ENCODE measurements around the gene SMPD1.

SMPD1 gene

DNA sequence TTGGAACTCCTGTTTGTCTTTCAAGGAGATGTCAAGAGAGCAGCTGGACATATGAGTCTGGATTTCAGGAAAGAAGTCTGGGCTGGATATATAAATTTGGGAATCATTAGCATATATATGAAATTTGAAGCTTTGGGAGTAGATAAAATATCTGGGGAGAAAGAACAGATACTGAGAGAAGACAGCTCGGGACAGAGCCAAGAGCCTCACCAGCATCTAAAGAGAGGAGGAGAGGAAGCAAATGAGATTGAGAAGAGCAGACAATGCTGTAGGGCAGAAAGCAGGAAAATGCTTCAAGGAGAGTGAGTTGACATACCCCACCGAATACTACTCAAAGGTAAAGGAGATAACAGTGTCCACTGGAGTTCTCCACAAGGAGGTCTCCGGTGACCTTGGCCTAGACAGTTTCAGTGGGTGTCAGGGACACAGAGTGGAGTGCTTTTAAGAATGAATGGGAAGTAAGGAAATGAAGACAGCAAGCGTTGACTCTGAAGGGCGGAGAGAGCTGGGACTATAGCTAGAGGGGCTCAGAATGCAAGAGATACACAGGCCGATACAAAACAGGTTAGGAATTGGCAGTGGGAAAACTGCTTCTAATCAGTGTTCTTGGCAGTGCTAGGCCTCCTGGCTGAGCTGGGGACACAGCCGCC lies 27.8 kb downstream of the SMPD1 start:
- DNase-seq, result peak; percentile 23

DNA sequence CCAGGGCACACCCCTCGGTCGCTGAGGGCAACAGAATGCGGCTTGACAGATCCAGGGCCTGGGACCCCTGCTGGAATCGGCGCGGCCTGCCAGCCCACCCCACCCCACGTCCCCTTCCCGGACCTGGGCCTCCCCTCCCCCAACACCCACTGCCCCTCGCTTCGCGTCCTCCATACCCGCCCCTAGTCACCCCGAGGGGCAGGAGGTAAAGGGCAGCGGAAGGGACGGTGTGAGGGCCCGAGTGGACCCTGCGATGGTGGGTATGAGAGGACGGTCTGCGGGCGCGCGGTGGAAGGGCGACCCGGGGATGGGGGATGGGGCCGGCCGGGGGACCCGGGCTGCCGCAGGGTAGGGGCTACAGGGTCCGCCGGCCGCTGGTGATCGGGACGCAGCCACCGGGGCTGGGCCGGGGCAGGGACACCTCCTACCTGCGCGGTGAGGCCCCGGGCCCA lies 28.3 kb downstream of the SMPD1 start:
- DNase-seq, result no peak

GRCh38 chr11:6419009-6419631 lies 28.8 kb downstream of the SMPD1 start, which contains the start of gene APBB1:
Gene APBB1 (minus strand): TSS chr11:6419094. CDS start chr11:6411347, 7,747 bp downstream.
- DNase-seq, result peak; percentile 82

- no peak for DNase-seq
Measured at GRCh38 chr11:6420677-6421076, 30.4 kb downstream of the SMPD1 start.

GRCh38 chr11:6427516-6427915 lies 37.2 kb downstream of the SMPD1 start:
- no peak for DNase-seq

GRCh38 chr11:6431861-6432260 lies 41.6 kb downstream of the SMPD1 start:
- no peak for DNase-seq

DNA sequence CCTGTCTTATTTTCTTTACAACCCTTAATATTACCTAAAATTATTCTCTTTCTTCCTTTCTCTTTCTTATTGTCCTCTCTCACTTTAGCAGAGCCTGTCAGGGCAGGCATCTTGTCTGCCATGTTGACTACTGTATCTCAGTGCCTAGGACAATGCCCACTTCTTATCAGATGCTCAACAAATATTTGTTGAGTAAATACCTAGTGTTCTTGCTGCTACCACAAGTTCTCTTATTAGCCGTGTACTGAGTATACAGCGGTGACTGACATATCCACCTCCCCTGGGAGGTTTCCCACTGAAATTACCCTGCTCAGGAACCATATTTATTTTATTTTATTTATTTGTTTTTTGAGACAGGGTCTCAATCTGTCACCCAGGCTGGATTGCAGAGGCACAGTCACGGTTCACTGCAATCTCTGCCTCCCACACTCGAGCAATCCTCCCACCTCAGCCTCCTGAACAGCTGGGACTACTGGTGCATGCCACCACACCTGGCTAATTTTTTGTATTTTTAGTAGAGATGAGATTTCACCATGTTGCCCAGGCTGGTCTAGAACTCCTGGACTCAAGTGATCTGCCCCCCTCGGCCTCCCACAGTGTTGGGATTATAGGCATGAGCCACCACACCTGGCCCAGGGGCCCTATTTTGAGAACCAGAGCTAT lies 43.9 kb downstream of the SMPD1 start:
- DNase-seq, result no peak

GRCh38 chr11:6437423-6437822 lies 47.1 kb downstream of the SMPD1 start:
- no peak for DNase-seq

DNA sequence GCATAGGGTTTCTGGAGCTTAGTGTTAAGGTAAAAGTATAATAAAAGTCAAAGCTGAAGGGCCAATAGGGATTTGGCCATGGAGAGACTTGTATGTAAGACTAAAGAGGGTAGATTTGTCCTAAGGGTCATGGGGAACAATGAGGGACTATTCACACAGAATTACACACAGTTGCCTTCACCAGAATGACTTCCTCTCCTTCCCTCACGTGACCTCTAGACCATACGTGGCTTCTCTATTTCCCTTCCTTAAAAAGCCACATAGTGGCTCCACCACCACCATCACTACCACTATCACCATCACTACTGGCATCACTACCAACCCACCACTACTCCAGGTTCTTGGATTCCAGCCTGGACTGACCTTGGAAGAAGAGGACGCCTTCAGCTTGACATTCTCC lies 47.7 kb downstream of the SMPD1 start:
- DNase-seq, result peak; percentile 21

GRCh38 chr11:6438979-6439571 lies 48.8 kb downstream of the SMPD1 start:
- peak; percentile 51 for DNase-seq

GRCh38 chr11:6440906-6441358 lies 50.7 kb downstream of the SMPD1 start, which contains the start of gene HPX:
Gene HPX (minus strand): TSS chr11:6440987. CDS start chr11:6440963, 24 bp downstream.
- DNase-seq, result no peak

- DNase-seq, result no peak
Measured at GRCh38 chr11:6442441-6442840, 52.2 kb downstream of the SMPD1 start.

GRCh38 chr11:6443269-6444003 lies 53.2 kb downstream of the SMPD1 start:
- DNase-seq, result peak; percentile 64

Measured in CD4-positive, alpha-beta T cell treated with Interleukin-10 for 1 hour (primary cell).